GM19463 (cell line): Measurements from ENCODE around the gene UTP11.
"Not testable (repeated sequence)": the region's sequence is repeated elsewhere in the genome, so short reads cannot be mapped to it uniquely, and the experiment has no call there.

ENCODE experiments used
- ATAC-seq: cut with Tn5 transposase; IDR thresholded peaks from one replicate; pipeline ENCODE4 v1.9.1; 2021; ENCODE audit warnings: mild to moderate bottlenecking, moderate library complexity; ENCODE audit not compliant: unreplicated experiment

UTP11 gene

DNA sequence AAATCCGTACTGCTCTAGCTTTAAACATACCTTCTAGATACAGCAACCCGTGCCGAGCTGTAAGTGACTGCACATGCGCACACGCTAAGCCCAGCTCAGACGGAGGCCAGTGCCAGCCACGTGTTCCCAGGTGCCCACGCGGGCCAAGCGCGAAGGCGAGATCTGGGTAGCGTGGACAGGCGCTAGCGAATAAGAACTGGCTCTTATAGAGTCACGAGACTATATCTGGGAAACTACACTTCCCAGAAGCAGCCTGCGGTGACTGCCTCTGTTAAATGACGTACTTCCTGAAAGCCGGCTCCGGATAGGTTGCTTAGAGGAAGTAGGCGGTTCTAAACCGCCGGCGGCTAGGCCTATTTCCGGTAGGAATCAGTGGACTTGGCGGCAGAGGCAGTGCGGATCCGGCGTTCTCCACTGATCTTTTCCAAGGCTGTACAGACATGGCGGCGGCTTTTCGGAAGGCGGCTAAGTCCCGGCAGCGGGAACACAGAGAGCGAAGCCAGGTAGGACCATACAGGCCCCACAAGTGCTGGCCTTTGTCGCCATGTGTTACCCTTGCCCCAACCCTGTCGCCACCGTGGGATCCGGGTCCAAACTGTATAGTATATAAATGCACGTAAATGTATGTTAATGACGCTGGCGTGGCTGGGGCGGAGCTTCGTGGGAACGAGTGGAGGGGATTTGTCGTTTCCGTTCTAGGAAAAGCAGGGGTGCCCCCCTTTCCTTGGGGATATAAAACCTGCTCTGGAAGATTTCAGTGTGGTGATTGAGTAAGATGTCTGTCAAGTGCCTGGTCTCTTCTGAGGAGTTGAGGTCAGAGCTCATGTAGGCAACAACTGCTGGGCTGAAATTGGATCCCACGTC is at the start of gene UTP11:
Gene UTP11, plus strand, starts transcription at position 372 of the 864 bp plus-strand sequence. Its CDS starts 69 bp downstream, at position 441.
- ATAC-seq: peak; percentile 98

DNA sequence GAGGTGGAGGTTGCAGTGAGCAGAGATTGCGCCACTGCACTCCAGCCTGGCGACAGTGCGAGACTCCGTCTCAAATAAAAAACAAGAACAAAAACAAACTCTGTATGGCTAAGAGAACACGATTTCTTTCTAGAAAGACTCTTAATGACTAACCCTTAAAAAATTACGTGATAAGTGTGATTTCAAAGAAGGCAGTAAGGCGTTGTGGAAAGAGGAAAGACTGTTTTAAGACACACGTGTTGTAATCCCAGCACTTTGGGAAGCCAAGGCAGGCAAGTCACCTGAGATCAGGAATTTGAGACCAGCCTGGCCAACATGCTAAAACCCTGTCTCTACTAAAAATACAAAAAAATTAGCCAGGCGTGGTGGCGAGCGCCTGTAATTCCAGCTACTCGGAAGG is 48.4 kb upstream of the UTP11 start:
- not testable (repeated sequence) for ATAC-seq

DNA sequence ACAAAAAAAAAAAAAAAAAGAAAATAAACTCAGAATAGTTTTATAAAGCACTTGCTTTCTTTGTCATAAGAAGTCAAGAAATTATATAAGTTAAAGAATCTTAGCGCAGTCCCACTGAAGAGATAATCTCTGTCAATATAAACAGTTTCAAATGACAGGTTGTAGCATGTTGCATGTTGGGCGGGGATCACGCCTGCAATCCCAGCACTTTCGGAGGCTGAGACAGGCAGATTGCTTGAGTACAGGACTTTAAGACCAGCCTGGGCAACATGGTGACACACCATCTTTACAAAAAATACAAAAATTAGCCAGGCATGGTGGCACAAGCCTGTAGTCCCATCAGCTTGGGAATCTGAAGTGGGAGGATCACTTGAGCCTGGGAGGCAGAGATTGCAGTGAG is 47.2 kb upstream of the UTP11 start:
- ATAC-seq: no peak

DNA sequence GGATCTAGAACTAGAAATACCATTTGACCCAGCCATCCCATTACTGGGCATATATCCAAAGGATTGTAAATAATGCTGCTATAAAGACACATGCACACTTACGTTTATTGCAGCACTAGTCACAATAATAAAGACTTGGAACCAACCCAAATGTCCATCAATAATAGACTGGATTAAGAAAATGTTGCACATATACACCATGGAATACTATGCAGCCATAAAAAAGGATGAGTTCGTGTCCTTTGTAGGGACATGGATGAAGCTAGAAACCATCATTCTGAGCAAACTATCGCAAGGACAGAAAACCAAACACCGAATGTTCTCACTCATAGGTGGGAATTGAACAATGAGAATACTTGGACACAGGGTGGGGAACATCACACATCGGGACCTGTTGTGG is 38.9 kb upstream of the UTP11 start:
- ATAC-seq: not testable (repeated sequence)

DNA sequence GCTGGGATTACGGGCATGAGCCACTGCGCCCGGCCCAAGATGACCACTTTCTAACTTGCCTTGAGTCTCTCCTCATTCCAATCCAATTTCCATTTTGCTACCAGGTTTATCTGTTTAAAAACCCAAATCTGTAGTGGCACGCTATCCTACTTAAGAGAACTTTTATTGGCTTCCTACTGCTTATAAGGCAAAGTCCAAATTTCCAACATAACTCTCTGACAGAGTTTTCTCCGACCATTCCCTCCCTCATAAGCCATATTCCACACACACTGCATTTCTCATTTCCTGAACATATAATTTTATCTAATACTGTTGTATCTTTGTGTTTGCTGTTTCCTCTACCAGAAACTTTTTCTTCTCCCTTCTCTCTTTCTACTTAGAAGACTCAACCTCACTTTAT is 38.0 kb upstream of the UTP11 start:
- ATAC-seq: no peak

GRCh38 chr1:37975083-37975482 is 37.5 kb upstream of the UTP11 start:
- not testable (repeated sequence) for ATAC-seq

- no peak for ATAC-seq
These were observed 34.0 kb upstream of the UTP11 start for GRCh38 chr1:37978541-37978940.

DNA sequence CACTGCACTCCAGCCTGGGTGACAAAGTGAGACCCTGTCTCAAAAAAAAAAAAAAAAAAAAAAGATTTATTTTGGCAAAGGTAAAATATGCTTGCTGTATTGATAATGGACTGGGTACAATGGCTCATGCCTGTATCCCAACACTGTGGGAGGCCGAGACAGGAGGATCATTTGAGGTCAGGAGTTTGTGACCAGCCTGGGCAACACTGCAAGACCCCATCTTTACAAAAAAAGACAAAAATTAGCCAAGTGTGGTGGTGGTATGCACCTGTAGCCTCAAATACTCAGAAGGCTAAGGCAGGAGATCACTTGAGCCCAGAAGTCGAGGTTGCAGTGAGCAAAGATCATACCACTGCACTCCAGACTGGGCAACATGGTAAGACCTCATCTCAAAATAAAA is 29.0 kb upstream of the UTP11 start:
- no peak for ATAC-seq

DNA sequence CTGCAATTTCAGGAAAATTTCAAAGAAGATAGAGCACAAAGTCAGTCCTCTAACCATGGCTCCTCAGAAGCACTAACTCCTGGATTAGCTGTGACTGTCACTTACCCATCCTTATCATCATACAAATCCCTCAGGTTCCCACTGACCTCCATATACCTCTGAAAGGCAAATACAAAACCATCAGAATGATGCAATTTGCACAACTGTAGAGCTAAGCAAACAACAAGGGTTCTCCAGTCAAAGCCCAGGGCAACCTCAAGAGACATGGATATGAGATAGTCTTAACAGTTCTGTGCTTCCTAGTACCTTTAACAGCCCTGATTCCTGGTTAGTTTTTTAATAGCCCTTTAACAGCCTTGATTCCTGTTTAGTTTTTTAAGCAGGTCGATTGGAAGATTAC is 24.9 kb upstream of the UTP11 start:
- ATAC-seq: no peak

- ATAC-seq: no peak
These were observed 23.1 kb upstream of the UTP11 start for GRCh38 chr1:37989361-37989930.

- ATAC-seq: no peak
These were observed 17.5 kb upstream of the UTP11 start for GRCh38 chr1:37994886-37995566.

GRCh38 chr1:37995751-37996345 is 16.7 kb upstream of the UTP11 start:
- no peak for ATAC-seq

- no peak for ATAC-seq
These were observed 15.1 kb upstream of the UTP11 start for GRCh38 chr1:37997256-37998088.

DNA sequence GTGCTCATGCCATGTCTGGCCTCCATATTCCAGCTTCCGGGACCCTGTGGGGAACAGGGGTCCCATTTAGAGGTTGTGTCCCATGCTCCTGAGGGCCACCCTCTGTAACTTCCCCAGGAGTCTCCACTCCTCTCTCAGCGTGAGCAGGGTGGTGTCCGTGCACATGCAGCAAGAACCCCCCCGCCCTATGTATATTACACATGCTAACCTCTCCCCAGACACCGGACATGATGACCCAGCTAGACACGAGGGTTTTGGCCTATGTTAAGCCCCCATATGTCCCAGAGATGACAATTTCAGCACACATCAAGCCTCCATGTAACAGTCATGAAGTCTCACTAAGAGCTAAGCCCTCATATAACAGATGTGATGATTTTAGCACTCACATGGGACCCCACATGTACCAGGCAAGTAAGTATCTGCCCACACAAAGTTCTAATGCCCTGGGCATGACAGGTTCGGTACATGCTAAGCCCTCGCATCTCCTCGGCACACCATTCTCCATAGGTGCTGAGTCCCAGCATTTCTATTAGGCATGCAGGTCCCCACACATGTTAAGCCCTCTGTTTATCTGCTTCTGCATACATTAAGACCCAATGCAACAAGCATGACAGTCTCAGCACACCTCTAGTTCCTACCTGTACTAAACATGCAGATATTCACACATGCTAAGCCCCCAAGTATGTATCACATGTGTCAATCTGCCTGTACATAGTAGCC is 14.3 kb upstream of the UTP11 start:
- ATAC-seq: no peak

- ATAC-seq: no peak
These were observed 13.6 kb upstream of the UTP11 start for GRCh38 chr1:37998913-37999429.

GRCh38 chr1:37999430-38000232 is 12.9 kb upstream of the UTP11 start:
- ATAC-seq: no peak

- no peak for ATAC-seq
These were observed 12.4 kb upstream of the UTP11 start for GRCh38 chr1:38000233-38000528.

DNA sequence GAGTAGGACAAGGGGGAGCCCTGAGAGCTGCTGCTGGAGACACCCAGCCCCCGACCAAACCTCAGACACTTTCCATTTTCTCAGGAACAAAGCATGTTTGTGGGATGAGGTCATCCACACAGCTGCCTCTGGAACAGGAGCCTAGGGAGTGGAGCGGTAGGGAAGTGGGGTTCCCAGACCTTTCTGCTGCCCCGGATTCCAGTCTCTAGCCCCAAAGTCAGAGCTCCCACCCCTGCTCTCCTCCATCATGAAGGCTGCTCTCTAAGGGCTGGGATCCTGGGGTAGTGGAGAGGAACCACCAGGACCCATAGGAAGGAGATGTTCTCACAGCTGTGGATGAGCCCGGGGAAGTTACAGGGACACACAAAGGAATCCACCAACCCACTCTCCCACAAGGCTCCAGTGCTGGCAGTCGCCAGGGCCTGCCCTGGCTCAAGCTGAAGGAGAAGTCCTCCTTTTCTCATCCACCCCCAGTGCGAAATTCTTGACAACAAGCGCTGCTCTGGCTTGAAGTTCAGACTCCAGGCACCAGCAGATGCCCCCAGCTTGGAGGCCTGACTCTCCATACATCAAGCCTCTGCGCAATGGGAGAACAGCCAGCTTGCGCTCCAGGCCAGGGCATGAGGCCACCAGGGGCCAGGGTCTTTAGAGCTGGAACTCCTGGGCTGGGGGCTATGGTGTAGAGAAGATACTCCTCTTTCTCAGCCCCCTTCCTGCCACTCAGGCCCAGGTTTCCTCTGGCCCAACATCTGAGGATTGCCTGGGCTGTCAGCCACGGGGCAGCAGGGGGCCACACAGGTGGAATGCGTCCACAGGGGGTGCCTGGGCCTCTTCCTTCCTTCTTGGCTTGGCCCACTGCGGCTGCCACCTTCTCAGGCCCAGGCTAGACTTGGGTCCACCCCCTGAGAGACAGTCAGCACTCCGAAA is 11.7 kb upstream of the UTP11 start:
- no peak for ATAC-seq
